Colonic mucosa (tissue), 4 donors: Measurements from ENCODE around the gene BCL11B. TPM values are rescaled to one million over a fixed set of nuclear protein-coding genes. Genes with fewer than 3 reads are reported as not detected.

Source experiments
- DNase-seq: peaks from one replicate; pipeline ENCODE4 v3.0.0-alpha.2; 2020
- H3K27ac ChIP-seq: fragments of 200-600 bp; one replicate; pipeline ENCODE4 v1.8.0; 2021
- H3K27me3 ChIP-seq: fragments of 200-600 bp; one replicate; pipeline ENCODE4 v1.8.0; 2021
- H3K36me3 ChIP-seq: fragments of 200-600 bp; one replicate; pipeline ENCODE4 v1.8.0; 2021
- H3K4me1 ChIP-seq: fragments of 200-600 bp; one replicate; pipeline ENCODE4 v1.8.0; 2021; ENCODE audit warnings: mild to moderate bottlenecking
- H3K4me3 ChIP-seq: fragments of 200-600 bp; one replicate; pipeline ENCODE4 v1.8.0; 2021
- H3K9ac ChIP-seq, 2 donors: one replicate each; pipeline ENCODE4 v1.7.0; 2013; ENCODE audit warnings: control low read depth in 2 of 2, low read depth in 2 of 2, low read length in 2 of 2
- H3K9me3 ChIP-seq: fragments of 200-600 bp; one replicate; pipeline ENCODE4 v1.8.0; 2021
- CTCF ChIP-seq: fragments of 200-600 bp; IDR thresholded peaks from one replicate; pipeline ENCODE4 v1.8.0; 2022; ENCODE audit warnings: antibody characterized with exemption, mild to moderate bottlenecking
- intact Hi-C: fragments of 100-400 bp; cut with DNase I; formaldehyde crosslinking; loops from one replicate; pipeline ENCODE4 v1.14.1; 2022
- total RNA-seq, 2 donors: library from RNA; stranded (reverse); fragmentation: NEBNext Ultra II Directional in 1 of 2; extraction: Animal tissue kit (Norgen Biotek cat#: 25700) in 1 of 2; gene quantifications; one replicate each; pipeline ENCODE4 v1.2.1, GENCODE V29; 2021
- donor health status: healthy.
- donor health status: DM: no; HTN: no; CAD: no.
- donor health status: DM: no; HTN: no; CAD: no.

BCL11B gene
- total RNA-seq, 2 donors from 2014 or later, result 5.6 to 10.4 TPM

- no peak overlapping the region for H3K9ac ChIP-seq
- no peaks in the 10 kb centered on the region for H3K9me3 ChIP-seq
- no peak overlapping the region for H3K27ac ChIP-seq
- H3K36me3 ChIP-seq, result no peaks in the 10 kb centered on the region
- no peak for DNase-seq
- TF ChIP-seq CTCF, result no peak
- intact Hi-C loops, result no loop called here
- no peaks in the 10 kb centered on the region for H3K4me1 ChIP-seq
- no peaks in the 10 kb centered on the region for H3K27me3 ChIP-seq
- H3K4me3 ChIP-seq, result no peak overlapping the region
Observed at GRCh38 chr14:99163446-99163845, 108.6 kb downstream of the BCL11B start.

GRCh38 chr14:99159341-99160340 is 112.4 kb downstream of the BCL11B start:
- Histone ChIP-seq H3K9ac (no peak overlapping the region), H3K36me3 (no peaks in the 10 kb centered on the region), H3K27ac (no peak overlapping the region), H3K27me3 (no peaks in the 10 kb centered on the region), H3K9me3 (no peaks in the 10 kb centered on the region), H3K4me3 (no peak overlapping the region), H3K4me1 (no peaks in the 10 kb centered on the region)
- intact Hi-C loops, result no loop called here
- no peak for DNase-seq
- TF ChIP-seq CTCF, result no peak

- TF ChIP-seq CTCF, result no peak
- Histone ChIP-seq H3K9me3 (no peaks in the 10 kb centered on the region), H3K36me3 (no peaks in the 10 kb centered on the region), H3K27ac (no peak overlapping the region), H3K4me1 (no peaks in the 10 kb centered on the region), H3K27me3 (no peaks in the 10 kb centered on the region), H3K4me3 (no peak overlapping the region), H3K9ac (no peak overlapping the region)
- intact Hi-C loops, result no loop called here
- DNase-seq, result no peak
Observed at GRCh38 chr14:99158646-99159165, 113.3 kb downstream of the BCL11B start.

GRCh38 chr14:99158150-99158549 is 113.8 kb downstream of the BCL11B start:
- Histone ChIP-seq H3K4me1 (no peaks in the 10 kb centered on the region), H3K9ac (no peak overlapping the region), H3K27me3 (no peaks in the 10 kb centered on the region), H3K4me3 (no peak overlapping the region), H3K27ac (no peak overlapping the region), H3K36me3 (no peaks in the 10 kb centered on the region), H3K9me3 (no peaks in the 10 kb centered on the region)
- intact Hi-C loops, result no loop called here
- DNase-seq, result no peak
- no peak for TF ChIP-seq CTCF

GRCh38 chr14:99157676-99158075 is 114.3 kb downstream of the BCL11B start:
- no peak overlapping the region for H3K27ac ChIP-seq
- H3K9ac ChIP-seq, result no peak overlapping the region
- no peaks in the 10 kb centered on the region for H3K27me3 ChIP-seq
- no peak overlapping the region for H3K4me3 ChIP-seq
- no peak for DNase-seq
- no peaks in the 10 kb centered on the region for H3K4me1 ChIP-seq
- H3K36me3 ChIP-seq, result no peaks in the 10 kb centered on the region
- intact Hi-C loops, result no loop called here
- no peak for TF ChIP-seq CTCF
- no peaks in the 10 kb centered on the region for H3K9me3 ChIP-seq
